Suprapubic skin (tissue), 4 donors: ENCODE measurements around the gene C5AR2. TPM values are rescaled to one million over a fixed set of nuclear protein-coding genes. Genes with fewer than 3 reads are reported as not detected.

Experiments used
- DNase-seq, 2 donors: peaks; one replicate each; pipeline ENCODE4 v3.0.0-alpha.2; 2019; ENCODE audit warnings: low spot score in 2 of 2
- H3K27ac ChIP-seq: fragments of 200-600 bp; sonication (generic); one replicate; pipeline ENCODE4 v1.5.1; 2019
- H3K27me3 ChIP-seq: fragments of 200-600 bp; sonication (generic); one replicate; pipeline ENCODE4 v1.5.1; 2019
- H3K36me3 ChIP-seq: fragments of 200-600 bp; sonication (generic); one replicate; pipeline ENCODE4 v1.5.1; 2019
- H3K4me1 ChIP-seq: fragments of 200-600 bp; sonication (generic); one replicate; pipeline ENCODE4 v1.5.1; 2019
- H3K4me3 ChIP-seq: fragments of 200-600 bp; sonication (generic); one replicate; pipeline ENCODE4 v1.5.1; 2019; ENCODE audit warnings: mild to moderate bottlenecking
- H3K9me3 ChIP-seq: fragments of 200-600 bp; sonication (generic); one replicate; pipeline ENCODE4 v1.5.1; 2019
- EP300 ChIP-seq: sonication (generic); formaldehyde crosslinking; IDR thresholded peaks from one replicate; pipeline ENCODE4 v1.6.1; 2017; ENCODE audit warnings: antibody characterized with exemption
- POLR2A ChIP-seq, 2 donors: fragments of 450-650 bp; IDR thresholded peaks; one replicate each; pipeline ENCODE4 v1.6.1; 2017; ENCODE audit warnings: antibody characterized with exemption in 2 of 2, mild to moderate bottlenecking in 2 of 2, moderate library complexity in 2 of 2
- POLR2AphosphoS5 ChIP-seq, 3 donors: sonication (generic); formaldehyde crosslinking; IDR thresholded peaks; one replicate each; pipeline ENCODE4 v1.6.1; 2017; ENCODE audit warnings: antibody characterized with exemption in 3 of 3
- WGBS: methylation state at CpG from one replicate; pipeline ENCODE4 v1.1.5; 2018; 5-methylcytosine and 5-hydroxymethylcytosine counted together
- total RNA-seq, 4 donors: library from RNA; depleted of rRNA; stranded (reverse); fragments of >200 nt; gene quantifications; one replicate each; pipeline ENCODE4 v1.1.0, GENCODE V29; 2016
- TF ChIP-seq, protein P1 (sequence below), 2 donors: fragments of 200-600 bp in 1 of 2; fragments of 450-650 bp in 1 of 2; sonication (generic) in 1 of 2; IDR thresholded peaks; one replicate each; pipeline ENCODE4 v1.5.1; 2016 to 2019; ENCODE audit warnings: antibody characterized with exemption in 2 of 2, mild to moderate bottlenecking in 1 of 2, moderate library complexity in 1 of 2

Gene C5AR2
- total RNA-seq, 4 donors from 2014 or later = 0.68 to 3.1 (median 1.5) TPM

DNA sequence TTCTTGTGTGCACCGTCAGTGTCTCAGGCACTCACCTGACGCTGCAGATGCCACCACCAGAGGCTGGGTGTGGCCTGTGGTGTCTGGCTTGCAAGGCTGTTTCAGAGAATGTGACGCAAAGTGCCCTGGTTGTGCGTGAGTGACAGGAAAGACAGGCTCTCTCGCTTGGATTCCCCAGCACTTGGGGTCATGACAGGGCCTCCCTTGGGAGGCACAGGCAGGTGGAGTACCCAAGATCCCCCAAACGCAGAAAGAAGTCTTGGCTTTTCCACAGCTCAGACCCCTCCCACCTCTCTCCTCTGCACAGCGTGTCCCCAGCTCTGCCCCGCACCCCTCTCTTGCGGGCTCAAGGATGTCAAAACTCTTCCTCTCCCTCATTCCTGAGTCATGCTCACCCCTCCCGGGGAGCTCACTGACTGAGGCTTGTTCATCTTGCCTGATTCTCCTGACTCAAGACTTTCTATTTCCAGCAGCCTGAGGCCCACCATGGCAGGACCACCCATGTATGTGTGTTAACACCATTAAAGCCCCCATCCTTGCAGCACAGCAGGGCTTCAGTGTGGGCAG is 38.2 kb downstream of the C5AR2 start:
- WGBS = 82% methylated on average over 6 of the region's 10 CpGs
- H3K27ac ChIP-seq = peak overlapping the region; percentile 26
- DNase-seq = no peak
- no peaks in the 10 kb centered on the region for H3K4me1 ChIP-seq
- TF ChIP-seq, protein P1, sequence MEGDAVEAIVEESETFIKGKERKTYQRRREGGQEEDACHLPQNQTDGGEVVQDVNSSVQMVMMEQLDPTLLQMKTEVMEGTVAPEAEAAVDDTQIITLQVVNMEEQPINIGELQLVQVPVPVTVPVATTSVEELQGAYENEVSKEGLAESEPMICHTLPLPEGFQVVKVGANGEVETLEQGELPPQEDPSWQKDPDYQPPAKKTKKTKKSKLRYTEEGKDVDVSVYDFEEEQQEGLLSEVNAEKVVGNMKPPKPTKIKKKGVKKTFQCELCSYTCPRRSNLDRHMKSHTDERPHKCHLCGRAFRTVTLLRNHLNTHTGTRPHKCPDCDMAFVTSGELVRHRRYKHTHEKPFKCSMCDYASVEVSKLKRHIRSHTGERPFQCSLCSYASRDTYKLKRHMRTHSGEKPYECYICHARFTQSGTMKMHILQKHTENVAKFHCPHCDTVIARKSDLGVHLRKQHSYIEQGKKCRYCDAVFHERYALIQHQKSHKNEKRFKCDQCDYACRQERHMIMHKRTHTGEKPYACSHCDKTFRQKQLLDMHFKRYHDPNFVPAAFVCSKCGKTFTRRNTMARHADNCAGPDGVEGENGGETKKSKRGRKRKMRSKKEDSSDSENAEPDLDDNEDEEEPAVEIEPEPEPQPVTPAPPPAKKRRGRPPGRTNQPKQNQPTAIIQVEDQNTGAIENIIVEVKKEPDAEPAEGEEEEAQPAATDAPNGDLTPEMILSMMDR (IDR thresholded peaks at IDR 0.05) = no peak
- H3K27me3 ChIP-seq = no peaks in the 10 kb centered on the region
- no peak overlapping the region for H3K4me3 ChIP-seq
- peaks cover 92% of the 10 kb centered on the region for H3K36me3 ChIP-seq
- H3K9me3 ChIP-seq = no peaks in the 10 kb centered on the region

DNA sequence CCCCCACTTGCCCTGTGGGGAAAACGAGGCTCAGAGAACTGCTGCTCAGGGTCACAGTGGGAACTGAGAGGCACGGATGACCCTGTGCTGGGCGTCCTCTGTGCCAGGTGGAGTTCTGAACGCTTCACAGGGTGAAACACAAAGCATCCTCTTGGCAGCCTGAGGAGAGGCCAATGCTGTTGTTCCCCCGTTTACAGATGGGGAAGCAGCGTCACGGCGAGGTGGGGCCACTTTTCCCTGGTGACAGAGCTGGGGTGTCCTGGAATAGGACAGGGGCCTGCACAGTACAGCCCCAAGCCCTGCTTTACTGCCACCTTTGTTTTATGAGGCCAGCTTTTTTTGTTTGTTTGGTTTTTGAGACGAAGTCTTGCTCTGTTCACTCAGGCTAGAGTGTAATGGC is 39.3 kb downstream of the C5AR2 start:
- Histone ChIP-seq H3K4me3 (no peak overlapping the region), H3K27me3 (no peaks in the 10 kb centered on the region), H3K9me3 (no peaks in the 10 kb centered on the region), H3K36me3 (peaks cover 92% of the 10 kb centered on the region), H3K4me1 (no peaks in the 10 kb centered on the region), H3K27ac (no peak overlapping the region)
- DNase-seq = no peak
- TF ChIP-seq POLR2A (IDR thresholded peaks at IDR 0.05) (no peak), POLR2AphosphoS5 (IDR thresholded peaks at IDR 0.05) (no peak), EP300 (no peak)
- TF ChIP-seq, protein P1 (IDR thresholded peaks at IDR 0.05) = no peak
- WGBS = 96% methylated on average over 9 of the region's 9 CpGs

DNA sequence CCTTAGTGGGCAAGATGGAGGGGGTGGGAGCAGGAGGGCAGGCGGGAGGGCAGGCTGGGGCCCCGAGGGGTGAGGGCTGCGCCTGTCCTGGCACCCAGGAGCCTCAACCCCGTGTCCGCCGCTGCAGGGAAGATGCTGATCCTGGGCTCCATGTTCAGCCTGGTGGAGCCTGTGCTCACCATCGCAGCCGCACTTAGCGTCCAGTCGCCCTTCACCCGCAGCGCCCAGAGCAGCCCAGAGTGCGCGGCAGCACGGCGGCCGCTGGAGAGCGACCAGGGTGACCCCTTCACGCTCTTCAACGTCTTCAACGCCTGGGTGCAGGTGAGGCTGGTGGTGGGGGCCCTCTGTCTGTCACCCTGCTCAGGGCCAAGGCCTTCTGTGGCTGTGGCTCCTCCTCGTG is 40.6 kb downstream of the C5AR2 start:
- TF ChIP-seq POLR2AphosphoS5 (IDR thresholded peaks at IDR 0.05) (no peak), EP300 (no peak), POLR2A (IDR thresholded peaks at IDR 0.05) (no peak)
- TF ChIP-seq, protein P1 (IDR thresholded peaks at IDR 0.05) = no peak
- no peak for DNase-seq
- H3K27me3 ChIP-seq = no peaks in the 10 kb centered on the region
- no peak overlapping the region for H3K27ac ChIP-seq
- H3K36me3 ChIP-seq = peaks cover 93% of the 10 kb centered on the region
- no peak overlapping the region for H3K4me3 ChIP-seq
- no peaks in the 10 kb centered on the region for H3K4me1 ChIP-seq
- WGBS = 89% methylated on average over 9 of the region's 22 CpGs
- no peaks in the 10 kb centered on the region for H3K9me3 ChIP-seq

DNA sequence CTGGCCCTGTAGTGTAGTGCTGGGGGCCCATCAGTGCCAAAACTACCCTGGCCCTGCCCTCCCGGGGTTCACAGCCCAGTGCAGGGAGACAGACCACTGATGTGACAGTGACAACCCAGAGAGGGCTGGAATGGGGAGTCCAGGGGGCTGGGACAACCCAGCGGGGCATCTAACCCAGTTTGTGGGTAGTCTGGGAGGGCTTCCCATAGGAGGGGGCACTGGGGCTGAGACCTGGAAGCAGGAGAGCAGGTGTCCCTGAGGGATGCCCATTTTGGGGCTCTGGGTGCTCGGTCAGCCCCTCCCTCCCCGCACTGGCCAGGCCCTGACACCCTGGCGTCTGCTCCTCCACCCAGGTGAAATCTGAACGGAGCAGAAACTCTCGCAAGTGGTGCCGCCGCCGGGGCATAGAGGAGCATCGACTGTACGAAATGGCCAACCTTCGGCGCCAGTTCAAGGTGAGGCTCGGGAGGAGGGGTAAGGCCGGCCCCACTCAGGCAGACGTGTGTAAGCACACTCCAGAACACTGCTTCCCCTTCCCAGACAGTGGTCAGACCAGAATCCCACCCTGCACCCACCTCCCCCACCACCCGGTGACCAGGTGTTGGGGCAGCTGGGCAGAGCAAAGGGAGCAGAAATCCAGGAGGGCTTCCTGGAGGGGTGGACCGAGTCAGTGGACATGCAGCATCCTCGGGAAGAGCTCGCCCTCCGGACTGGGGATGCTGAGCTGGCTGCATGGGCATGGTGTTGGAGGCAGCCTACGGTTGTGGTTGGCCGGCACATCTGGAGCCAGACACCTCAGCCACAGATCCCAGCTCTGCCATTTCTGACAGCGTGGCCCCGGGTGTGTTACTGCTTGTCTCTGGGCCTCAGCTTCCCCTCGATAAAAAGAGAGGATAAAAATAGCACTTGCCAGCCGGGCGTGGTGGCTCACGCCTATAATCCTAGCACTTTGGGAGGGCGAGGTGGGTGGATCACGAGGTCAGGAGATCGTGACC is 41.6 kb downstream of the C5AR2 start:
- Histone ChIP-seq H3K36me3 (peaks cover 99% of the 10 kb centered on the region), H3K27ac (no peak overlapping the region), H3K9me3 (no peaks in the 10 kb centered on the region), H3K4me1 (no peaks in the 10 kb centered on the region), H3K4me3 (no peak overlapping the region), H3K27me3 (no peaks in the 10 kb centered on the region)
- TF ChIP-seq POLR2A (IDR thresholded peaks at IDR 0.05) (no peak), POLR2AphosphoS5 (IDR thresholded peaks at IDR 0.05) (no peak), EP300 (no peak)
- TF ChIP-seq, protein P1 (IDR thresholded peaks at IDR 0.05) = no peak
- no peak for DNase-seq
- WGBS = 88% methylated on average over 21 of the region's 33 CpGs
